WTC11 (cell line): Measurements from ENCODE around the gene SMG9. TPM values are rescaled to one million over a fixed set of nuclear protein-coding genes. Genes with fewer than 3 reads are reported as not detected.

Source experiments
- ATAC-seq: fragments of 200-7000 bp; cut with Tn5 transposase; 2 replicates; pipeline ENCODE4 v1.10.0; 2021; ENCODE audit warnings: mild to moderate bottlenecking, moderate library complexity
- CTCF ChIA-PET: fragments of 300-600 bp; sonication (Branson Sonifier 250); formaldehyde crosslinking; loops from one replicate; lab custom pipeline; 2021; ENCODE audit warnings: antibody characterized with exemption; lab: Charles Lee
- POLR2A ChIA-PET: fragments of 350-600 bp; sonication (Branson Sonifier 250); formaldehyde crosslinking; loops from one replicate; lab custom pipeline; 2021; ENCODE audit warnings: antibody characterized with exemption; lab: Charles Lee
- DNase-seq: peaks from one replicate; pipeline ENCODE4 v3.0.0; 2021; ENCODE audit warnings: low spot score
- H3K27ac Mint-ChIP-seq: 2 replicates; pipeline ENCODE4 v1.8.0; 2021; ENCODE audit warnings: mixed read lengths
- H3K27me3 Mint-ChIP-seq: 2 replicates; pipeline ENCODE4 v1.8.0; 2021; ENCODE audit warnings: low read depth, mild to moderate bottlenecking, moderate library complexity, mixed read lengths
- H3K36me3 Mint-ChIP-seq: 2 replicates; pipeline ENCODE4 v1.8.0; 2021; ENCODE audit warnings: mixed read lengths
- H3K4me1 Mint-ChIP-seq: 2 replicates; pipeline ENCODE4 v1.8.0; 2022; ENCODE audit warnings: mixed read lengths
- H3K4me3 Mint-ChIP-seq: 2 replicates; pipeline ENCODE4 v1.8.0; 2021; ENCODE audit warnings: mild to moderate bottlenecking, moderate library complexity, mixed read lengths
- H3K9me3 Mint-ChIP-seq: 2 replicates; pipeline ENCODE4 v1.8.0; 2021; ENCODE audit warnings: mixed read lengths
- CREM ChIP-seq: sonication (generic); formaldehyde crosslinking; IDR thresholded peaks from 2 replicates; pipeline ENCODE4 v1.8.1; 2022; ENCODE audit warnings: mild to moderate bottlenecking, missing genetic modification reagents, moderate library complexity
- ESRRA ChIP-seq: sonication (generic); formaldehyde crosslinking; IDR thresholded peaks from 2 replicates; pipeline ENCODE4 v1.8.1; 2022; ENCODE audit warnings: mild to moderate bottlenecking, missing genetic modification reagents, borderline replicate concordance
- GABPB1 ChIP-seq: sonication (generic); formaldehyde crosslinking; IDR thresholded peaks from 2 replicates; pipeline ENCODE4 v1.8.1; 2023; ENCODE audit warnings: mild to moderate bottlenecking, missing genetic modification reagents
- MXD4 ChIP-seq: fragments of 250-450 bp; sonication (Bioruptor Pico); IDR thresholded peaks from 2 replicates; pipeline ENCODE4 v1.8.0; 2021; ENCODE audit warnings: mild to moderate bottlenecking, moderate library complexity, borderline replicate concordance
- NFATC4 ChIP-seq: fragments of 250-450 bp; sonication (Bioruptor Pico); IDR thresholded peaks from 2 replicates; pipeline ENCODE4 v1.9.0; 2021; ENCODE audit warnings: mild to moderate bottlenecking
- NR1H2 ChIP-seq: sonication (generic); formaldehyde crosslinking; IDR thresholded peaks from 2 replicates; pipeline ENCODE4 v1.9.0; 2021; ENCODE audit warnings: mild to moderate bottlenecking, moderate library complexity, missing genetic modification reagents
- SP1 ChIP-seq: sonication (generic); formaldehyde crosslinking; conservative IDR thresholded peaks from 2 replicates; pipeline ENCODE4 v1.8.1; 2022; ENCODE audit warnings: missing genetic modification reagents
- TCF7 ChIP-seq: sonication (generic); formaldehyde crosslinking; IDR thresholded peaks from 2 replicates; pipeline ENCODE4 v1.8.0; 2022; ENCODE audit warnings: mild to moderate bottlenecking, low read depth, missing genetic modification reagents, moderate library complexity
- ZNF121 ChIP-seq: sonication (generic); formaldehyde crosslinking; IDR thresholded peaks from 2 replicates; pipeline ENCODE4 v1.8.0; 2023; ENCODE audit warnings: missing genetic modification reagents
- ZNF671 ChIP-seq: fragments of 250-450 bp; sonication (Bioruptor Pico); IDR thresholded peaks from 2 replicates; pipeline ENCODE4 v1.8.0; 2021; ENCODE audit warnings: mild to moderate bottlenecking
- total RNA-seq: library from RNA; stranded (reverse); gene quantifications from 3 replicates; pipeline ENCODE4 v1.2.3, GENCODE V29; 2021
- TF ChIP-seq, protein P1 (sequence below): sonication (generic); formaldehyde crosslinking; IDR thresholded peaks from 2 replicates; pipeline ENCODE4 v1.8.0; 2023; ENCODE audit warnings: mild to moderate bottlenecking, missing genetic modification reagents
- TF ChIP-seq, protein P2 (sequence below): sonication (generic); formaldehyde crosslinking; IDR thresholded peaks from 2 replicates; pipeline ENCODE4 v1.8.1; 2022; ENCODE audit warnings: missing genetic modification reagents, borderline replicate concordance
- TF ChIP-seq, protein P3 (sequence below): fragments of 250-450 bp; sonication (Bioruptor Pico); IDR thresholded peaks from 2 replicates; pipeline ENCODE4 v1.9.0; 2021; ENCODE audit warnings: mild to moderate bottlenecking, borderline replicate concordance
- TF ChIP-seq, protein P4 (sequence below): fragments of 250-450 bp; sonication (Bioruptor Pico); IDR thresholded peaks from 2 replicates; pipeline ENCODE4 v1.9.0; 2021; ENCODE audit warnings: mild to moderate bottlenecking
- TF ChIP-seq, protein P5 (sequence below): fragments of 250-450 bp; sonication (Bioruptor Pico); IDR thresholded peaks from 2 replicates; pipeline ENCODE4 v2.1.2; 2022; ENCODE audit warnings: mild to moderate bottlenecking, moderate library complexity
- TF ChIP-seq, protein P6 (sequence below): fragments of 200-600 bp; IDR thresholded peaks from 2 replicates; pipeline ENCODE4 v1.8.0; 2022; ENCODE audit warnings: antibody characterized with exemption

SMG9 gene
- total RNA-seq, 1 experiment from 2014 or later, result 25.7 TPM

DNA sequence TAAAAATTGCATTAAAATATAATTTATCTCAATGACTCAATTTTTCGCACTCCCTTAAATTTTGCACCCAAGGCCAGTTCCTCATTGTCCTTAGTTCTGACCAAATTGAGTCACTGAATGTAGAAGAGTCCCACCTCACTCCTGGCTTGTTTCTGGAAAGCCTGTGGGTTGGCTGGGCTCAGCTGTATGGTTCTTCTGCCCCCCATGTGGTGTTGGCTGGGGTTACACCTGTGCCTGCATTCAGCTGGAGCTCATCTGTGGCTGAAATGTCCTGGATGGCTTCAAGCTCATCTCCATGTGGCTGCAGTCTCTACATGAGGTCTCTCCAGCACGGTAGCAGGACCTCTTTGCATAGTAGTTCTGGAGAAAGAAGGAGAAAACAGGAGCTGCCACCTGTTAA lies 46.0 kb downstream of the SMG9 start (continued):
- TF ChIP-seq, protein P1, sequence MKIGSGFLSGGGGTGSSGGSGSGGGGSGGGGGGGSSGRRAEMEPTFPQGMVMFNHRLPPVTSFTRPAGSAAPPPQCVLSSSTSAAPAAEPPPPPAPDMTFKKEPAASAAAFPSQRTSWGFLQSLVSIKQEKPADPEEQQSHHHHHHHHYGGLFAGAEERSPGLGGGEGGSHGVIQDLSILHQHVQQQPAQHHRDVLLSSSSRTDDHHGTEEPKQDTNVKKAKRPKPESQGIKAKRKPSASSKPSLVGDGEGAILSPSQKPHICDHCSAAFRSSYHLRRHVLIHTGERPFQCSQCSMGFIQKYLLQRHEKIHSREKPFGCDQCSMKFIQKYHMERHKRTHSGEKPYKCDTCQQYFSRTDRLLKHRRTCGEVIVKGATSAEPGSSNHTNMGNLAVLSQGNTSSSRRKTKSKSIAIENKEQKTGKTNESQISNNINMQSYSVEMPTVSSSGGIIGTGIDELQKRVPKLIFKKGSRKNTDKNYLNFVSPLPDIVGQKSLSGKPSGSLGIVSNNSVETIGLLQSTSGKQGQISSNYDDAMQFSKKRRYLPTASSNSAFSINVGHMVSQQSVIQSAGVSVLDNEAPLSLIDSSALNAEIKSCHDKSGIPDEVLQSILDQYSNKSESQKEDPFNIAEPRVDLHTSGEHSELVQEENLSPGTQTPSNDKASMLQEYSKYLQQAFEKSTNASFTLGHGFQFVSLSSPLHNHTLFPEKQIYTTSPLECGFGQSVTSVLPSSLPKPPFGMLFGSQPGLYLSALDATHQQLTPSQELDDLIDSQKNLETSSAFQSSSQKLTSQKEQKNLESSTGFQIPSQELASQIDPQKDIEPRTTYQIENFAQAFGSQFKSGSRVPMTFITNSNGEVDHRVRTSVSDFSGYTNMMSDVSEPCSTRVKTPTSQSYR (CRISPR knock-in tag), result no peak
- TF ChIP-seq, all 79 proteins: peak for 0

DNA sequence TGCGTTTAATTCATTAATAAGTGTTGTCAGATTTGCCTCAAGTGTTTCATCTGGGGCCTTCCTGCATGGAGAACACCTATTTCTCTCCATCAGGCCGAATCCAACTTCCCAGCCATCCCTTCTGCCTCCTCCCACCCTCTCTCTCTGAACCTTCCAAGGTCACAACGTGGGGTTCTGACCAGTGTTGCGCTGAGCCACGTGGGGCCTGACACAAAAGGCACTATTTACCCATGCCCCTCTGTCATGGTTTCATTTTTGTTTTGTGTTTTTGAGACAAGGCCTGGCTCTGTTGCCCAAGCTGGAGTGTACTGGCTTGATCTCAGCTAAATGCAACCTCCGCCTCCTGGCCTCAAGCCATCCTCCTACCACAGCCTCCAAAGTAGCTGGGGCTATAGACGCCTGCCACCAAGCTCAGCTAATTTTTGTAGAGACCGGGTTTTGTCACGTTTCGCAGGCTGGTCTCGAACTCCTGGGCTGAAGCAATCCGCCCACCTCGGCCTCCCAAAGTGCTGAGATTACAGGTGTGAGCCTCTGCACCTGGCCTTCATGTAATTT lies 47.5 kb downstream of the SMG9 start:
- Mint-ChIP-seq H3K36me3 (peaks cover 6% of the 10 kb centered on the region), H3K4me3 (no peak overlapping the region), H3K27me3 (peaks cover 7% of the 10 kb centered on the region), H3K9me3 (peaks cover 8% of the 10 kb centered on the region), H3K4me1 (peaks cover 8% of the 10 kb centered on the region), H3K27ac (no peak overlapping the region)
- CTCF ChIA-PET, result no interaction called here
- DNase-seq, result no peak
- no peak for TF ChIP-seq NR1H2
- no peak for TF ChIP-seq SP1
- no peak for TF ChIP-seq TCF7 (CRISPR knock-in tag)
- no peak for TF ChIP-seq ZNF121 (CRISPR knock-in tag)
- no peak for TF ChIP-seq NFATC4 (CRISPR knock-in tag)
- TF ChIP-seq, protein P2, sequence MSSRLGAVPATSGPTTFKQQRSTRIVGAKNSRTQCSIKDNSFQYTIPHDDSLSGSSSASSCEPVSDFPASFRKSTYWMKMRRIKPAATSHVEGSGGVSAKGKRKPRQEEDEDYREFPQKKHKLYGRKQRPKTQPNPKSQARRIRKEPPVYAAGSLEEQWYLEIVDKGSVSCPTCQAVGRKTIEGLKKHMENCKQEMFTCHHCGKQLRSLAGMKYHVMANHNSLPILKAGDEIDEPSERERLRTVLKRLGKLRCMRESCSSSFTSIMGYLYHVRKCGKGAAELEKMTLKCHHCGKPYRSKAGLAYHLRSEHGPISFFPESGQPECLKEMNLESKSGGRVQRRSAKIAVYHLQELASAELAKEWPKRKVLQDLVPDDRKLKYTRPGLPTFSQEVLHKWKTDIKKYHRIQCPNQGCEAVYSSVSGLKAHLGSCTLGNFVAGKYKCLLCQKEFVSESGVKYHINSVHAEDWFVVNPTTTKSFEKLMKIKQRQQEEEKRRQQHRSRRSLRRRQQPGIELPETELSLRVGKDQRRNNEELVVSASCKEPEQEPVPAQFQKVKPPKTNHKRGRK, result no peak
- TF ChIP-seq, protein P3, sequence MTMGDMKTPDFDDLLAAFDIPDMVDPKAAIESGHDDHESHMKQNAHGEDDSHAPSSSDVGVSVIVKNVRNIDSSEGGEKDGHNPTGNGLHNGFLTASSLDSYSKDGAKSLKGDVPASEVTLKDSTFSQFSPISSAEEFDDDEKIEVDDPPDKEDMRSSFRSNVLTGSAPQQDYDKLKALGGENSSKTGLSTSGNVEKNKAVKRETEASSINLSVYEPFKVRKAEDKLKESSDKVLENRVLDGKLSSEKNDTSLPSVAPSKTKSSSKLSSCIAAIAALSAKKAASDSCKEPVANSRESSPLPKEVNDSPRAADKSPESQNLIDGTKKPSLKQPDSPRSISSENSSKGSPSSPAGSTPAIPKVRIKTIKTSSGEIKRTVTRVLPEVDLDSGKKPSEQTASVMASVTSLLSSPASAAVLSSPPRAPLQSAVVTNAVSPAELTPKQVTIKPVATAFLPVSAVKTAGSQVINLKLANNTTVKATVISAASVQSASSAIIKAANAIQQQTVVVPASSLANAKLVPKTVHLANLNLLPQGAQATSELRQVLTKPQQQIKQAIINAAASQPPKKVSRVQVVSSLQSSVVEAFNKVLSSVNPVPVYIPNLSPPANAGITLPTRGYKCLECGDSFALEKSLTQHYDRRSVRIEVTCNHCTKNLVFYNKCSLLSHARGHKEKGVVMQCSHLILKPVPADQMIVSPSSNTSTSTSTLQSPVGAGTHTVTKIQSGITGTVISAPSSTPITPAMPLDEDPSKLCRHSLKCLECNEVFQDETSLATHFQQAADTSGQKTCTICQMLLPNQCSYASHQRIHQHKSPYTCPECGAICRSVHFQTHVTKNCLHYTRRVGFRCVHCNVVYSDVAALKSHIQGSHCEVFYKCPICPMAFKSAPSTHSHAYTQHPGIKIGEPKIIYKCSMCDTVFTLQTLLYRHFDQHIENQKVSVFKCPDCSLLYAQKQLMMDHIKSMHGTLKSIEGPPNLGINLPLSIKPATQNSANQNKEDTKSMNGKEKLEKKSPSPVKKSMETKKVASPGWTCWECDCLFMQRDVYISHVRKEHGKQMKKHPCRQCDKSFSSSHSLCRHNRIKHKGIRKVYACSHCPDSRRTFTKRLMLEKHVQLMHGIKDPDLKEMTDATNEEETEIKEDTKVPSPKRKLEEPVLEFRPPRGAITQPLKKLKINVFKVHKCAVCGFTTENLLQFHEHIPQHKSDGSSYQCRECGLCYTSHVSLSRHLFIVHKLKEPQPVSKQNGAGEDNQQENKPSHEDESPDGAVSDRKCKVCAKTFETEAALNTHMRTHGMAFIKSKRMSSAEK (CRISPR knock-in tag), result no peak
- TF ChIP-seq, protein P4, sequence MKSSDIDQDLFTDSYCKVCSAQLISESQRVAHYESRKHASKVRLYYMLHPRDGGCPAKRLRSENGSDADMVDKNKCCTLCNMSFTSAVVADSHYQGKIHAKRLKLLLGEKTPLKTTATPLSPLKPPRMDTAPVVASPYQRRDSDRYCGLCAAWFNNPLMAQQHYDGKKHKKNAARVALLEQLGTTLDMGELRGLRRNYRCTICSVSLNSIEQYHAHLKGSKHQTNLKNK (CRISPR knock-in tag), result no peak
- TF ChIP-seq MXD4, result no peak
- TF ChIP-seq ZNF671 (CRISPR knock-in tag), result no peak
- TF ChIP-seq GABPB1 (CRISPR knock-in tag), result no peak
- TF ChIP-seq ESRRA, result no peak
- no peak for TF ChIP-seq CREM (CRISPR knock-in tag)
- TF ChIP-seq, protein P5, sequence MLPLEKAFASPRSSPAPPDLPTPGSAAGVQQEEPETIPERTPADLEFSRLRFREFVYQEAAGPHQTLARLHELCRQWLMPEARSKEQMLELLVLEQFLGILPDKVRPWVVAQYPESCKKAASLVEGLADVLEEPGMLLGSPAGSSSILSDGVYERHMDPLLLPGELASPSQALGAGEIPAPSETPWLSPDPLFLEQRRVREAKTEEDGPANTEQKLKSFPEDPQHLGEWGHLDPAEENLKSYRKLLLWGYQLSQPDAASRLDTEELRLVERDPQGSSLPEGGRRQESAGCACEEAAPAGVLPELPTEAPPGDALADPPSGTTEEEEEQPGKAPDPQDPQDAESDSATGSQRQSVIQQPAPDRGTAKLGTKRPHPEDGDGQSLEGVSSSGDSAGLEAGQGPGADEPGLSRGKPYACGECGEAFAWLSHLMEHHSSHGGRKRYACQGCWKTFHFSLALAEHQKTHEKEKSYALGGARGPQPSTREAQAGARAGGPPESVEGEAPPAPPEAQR (CRISPR knock-in tag), result no peak
- TF ChIP-seq, protein P6, sequence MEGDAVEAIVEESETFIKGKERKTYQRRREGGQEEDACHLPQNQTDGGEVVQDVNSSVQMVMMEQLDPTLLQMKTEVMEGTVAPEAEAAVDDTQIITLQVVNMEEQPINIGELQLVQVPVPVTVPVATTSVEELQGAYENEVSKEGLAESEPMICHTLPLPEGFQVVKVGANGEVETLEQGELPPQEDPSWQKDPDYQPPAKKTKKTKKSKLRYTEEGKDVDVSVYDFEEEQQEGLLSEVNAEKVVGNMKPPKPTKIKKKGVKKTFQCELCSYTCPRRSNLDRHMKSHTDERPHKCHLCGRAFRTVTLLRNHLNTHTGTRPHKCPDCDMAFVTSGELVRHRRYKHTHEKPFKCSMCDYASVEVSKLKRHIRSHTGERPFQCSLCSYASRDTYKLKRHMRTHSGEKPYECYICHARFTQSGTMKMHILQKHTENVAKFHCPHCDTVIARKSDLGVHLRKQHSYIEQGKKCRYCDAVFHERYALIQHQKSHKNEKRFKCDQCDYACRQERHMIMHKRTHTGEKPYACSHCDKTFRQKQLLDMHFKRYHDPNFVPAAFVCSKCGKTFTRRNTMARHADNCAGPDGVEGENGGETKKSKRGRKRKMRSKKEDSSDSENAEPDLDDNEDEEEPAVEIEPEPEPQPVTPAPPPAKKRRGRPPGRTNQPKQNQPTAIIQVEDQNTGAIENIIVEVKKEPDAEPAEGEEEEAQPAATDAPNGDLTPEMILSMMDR, result no peak
- POLR2A ChIA-PET, result no interaction called here
- no peak for ATAC-seq
